ENCODE data around the gene EIF1AD.
"Not testable (repeated sequence)": the region's sequence is repeated elsewhere in the genome, so short reads cannot be mapped to it uniquely, and the experiment has no call there.

The EIF1AD gene

GRCh38 chr11:66020618-66021357 is 18.8 kb upstream of the EIF1AD start:
- no peak for DNase-seq

- no peak for DNase-seq
Measured at GRCh38 chr11:66020212-66020611, 18.3 kb upstream of the EIF1AD start.

GRCh38 chr11:66017321-66017720 is 15.4 kb upstream of the EIF1AD start:
- DNase-seq = no peak

- DNase-seq = no peak
Measured at GRCh38 chr11:66016793-66017177, 14.8 kb upstream of the EIF1AD start.

- no peak for DNase-seq
Measured at GRCh38 chr11:66015936-66016792, 14.2 kb upstream of the EIF1AD start.

- DNase-seq = no peak
Measured at GRCh38 chr11:66015454-66015881, 13.5 kb upstream of the EIF1AD start.

GRCh38 chr11:66014804-66015453 is 13.0 kb upstream of the EIF1AD start:
- DNase-seq = no peak

- DNase-seq = no peak
Measured at GRCh38 chr11:66013762-66014100, 11.8 kb upstream of the EIF1AD start.

GRCh38 chr11:66012946-66013761 is 11.2 kb upstream of the EIF1AD start:
- DNase-seq = no peak

DNA sequence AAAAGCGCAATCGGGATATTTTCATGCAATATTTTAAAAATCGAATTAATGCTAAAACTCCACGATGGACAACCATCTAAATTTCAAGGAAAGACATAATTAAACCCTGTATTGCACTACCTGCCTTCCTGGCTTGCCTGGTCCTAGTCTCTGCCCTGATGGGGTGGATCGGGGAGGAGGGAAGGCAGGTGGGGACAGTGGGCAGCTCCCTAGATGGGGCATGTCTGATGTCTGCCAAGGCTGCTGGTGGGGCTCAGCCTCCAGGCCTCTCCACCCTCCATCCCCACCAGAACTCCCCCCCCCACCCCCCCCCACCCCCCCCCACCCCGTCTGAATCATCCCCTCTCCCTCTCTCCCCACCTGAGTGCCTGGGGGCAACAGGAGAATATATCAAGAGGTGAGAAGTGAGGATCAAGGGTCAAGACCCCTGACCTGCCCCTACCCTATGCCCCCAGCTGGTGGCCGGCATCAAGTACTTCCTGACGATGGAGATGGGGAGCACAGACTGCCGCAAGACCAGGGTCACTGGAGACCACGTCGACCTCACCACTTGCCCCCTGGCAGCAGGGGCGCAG is 10.5 kb upstream of the EIF1AD start:
- DNase-seq = no peak

DNA sequence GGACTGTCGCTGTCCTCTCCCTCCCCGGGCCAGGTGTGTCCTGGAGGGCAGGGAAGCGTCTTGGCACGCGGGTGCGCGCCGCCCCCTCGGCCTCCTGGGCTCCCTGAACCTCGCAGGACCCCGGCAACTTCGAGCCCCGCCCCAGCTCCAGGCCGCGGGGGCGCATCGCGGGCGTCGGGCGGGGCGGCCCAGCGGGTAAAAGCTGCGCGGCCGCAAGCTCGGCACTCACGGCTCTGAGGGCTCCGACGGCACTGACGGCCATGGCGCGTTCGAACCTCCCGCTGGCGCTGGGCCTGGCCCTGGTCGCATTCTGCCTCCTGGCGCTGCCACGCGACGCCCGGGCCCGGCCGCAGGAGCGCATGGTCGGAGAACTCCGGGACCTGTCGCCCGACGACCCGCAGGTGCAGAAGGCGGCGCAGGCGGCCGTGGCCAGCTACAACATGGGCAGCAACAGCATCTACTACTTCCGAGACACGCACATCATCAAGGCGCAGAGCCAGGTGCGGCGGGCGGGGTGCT is 9.9 kb upstream of the EIF1AD start, which contains the start of gene CST6:
Gene CST6 (plus strand): TSS at position 224 of the 519 bp plus-strand sequence. CDS start 37 bp downstream, at position 261.
- DNase-seq = no peak

- DNase-seq = no peak
Measured at GRCh38 chr11:66011239-66011784, 9.4 kb upstream of the EIF1AD start.

DNA sequence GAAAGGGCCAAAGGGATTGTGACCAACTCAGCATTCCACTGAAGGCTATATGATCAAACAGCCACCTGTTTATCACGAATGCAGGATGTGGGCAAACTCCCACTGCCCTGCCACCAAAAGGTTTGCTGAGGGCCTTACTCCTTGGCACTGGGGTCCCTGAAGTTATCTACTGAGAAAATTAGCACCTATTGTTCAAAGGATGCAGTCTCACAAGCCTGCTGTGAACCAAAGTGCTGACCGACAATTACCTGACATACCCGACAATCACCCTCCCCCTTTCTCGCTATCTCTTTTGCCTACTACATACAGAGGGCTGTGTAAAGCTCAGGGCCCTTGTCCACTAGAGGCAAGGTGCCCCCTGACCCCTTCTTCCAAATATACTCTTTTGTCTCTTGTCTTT is 8.1 kb upstream of the EIF1AD start:
- DNase-seq = not testable (repeated sequence)

DNA sequence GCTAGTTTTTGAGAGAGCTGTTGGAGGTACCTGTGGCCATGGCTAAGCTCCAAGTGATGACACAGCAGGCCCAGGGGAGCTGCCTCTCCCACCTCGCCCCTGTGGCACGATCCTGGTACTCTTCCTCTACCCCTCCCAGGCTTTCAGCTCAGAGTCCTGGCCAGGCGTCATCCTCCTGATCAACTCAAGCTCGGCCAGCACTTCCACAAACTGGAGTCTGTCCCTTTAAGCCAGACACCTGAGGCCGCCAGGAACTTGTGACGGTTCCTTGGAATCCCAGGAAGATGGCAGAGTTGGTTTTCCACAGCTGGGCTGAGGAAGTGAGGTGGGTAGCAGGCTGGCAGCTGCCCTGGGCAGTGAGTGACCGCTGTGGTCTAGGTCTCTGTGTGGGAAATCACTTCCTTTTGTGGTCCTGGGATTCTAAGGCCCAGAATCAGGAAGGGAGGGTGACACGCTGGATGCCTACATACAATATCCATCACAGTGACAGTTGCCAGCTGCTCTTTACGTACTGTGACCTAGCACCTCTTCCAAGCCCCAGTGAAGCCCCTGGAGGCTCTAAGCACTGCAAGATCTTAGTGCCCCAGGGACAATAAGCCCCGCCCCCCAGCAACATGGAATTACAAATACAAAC is 6.6 kb upstream of the EIF1AD start:
- DNase-seq = no peak

DNA sequence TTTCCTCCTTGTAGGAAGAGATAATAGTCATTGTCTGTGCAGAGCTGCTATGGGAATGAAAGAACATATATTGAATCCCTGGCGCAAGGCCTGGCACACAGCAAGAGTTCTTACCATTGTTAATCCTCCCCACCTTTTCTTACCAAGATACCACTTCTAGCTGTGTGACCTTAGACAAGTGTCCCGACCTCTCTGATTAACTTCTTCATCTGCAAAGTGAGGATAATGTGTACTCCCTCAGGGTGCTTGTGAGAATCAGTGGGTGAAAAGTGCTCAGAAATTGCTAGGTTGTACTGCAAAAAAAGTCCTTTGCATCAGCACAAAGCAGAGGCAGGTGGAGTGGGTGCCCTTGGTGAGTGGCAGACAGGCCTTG is 6.1 kb upstream of the EIF1AD start:
- no peak for DNase-seq

DNA sequence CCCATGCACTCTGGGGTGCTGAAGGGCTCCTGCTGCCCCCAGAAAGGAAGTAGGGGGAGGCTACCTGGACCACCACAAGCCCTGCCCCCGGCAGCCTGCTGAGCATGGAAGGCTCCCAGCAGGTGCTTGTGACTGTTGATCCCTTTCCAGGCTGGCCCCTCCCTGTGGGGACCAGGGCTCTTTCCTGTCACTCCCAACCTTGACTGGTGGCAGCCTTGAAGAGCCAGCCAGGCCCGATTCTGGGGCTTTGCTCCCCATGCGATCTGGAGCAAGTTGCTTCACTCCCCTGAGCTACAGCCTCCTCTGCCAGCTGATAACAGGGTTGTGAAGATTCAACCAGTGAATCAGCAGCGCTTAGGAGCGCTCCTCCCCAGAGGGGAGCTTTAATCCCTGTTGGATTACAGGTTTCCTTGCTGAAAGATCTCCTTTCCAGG is 5.3 kb upstream of the EIF1AD start:
- no peak for DNase-seq

GRCh38 chr11:66006891-66007176 is 4.9 kb upstream of the EIF1AD start:
- no peak for DNase-seq

DNA sequence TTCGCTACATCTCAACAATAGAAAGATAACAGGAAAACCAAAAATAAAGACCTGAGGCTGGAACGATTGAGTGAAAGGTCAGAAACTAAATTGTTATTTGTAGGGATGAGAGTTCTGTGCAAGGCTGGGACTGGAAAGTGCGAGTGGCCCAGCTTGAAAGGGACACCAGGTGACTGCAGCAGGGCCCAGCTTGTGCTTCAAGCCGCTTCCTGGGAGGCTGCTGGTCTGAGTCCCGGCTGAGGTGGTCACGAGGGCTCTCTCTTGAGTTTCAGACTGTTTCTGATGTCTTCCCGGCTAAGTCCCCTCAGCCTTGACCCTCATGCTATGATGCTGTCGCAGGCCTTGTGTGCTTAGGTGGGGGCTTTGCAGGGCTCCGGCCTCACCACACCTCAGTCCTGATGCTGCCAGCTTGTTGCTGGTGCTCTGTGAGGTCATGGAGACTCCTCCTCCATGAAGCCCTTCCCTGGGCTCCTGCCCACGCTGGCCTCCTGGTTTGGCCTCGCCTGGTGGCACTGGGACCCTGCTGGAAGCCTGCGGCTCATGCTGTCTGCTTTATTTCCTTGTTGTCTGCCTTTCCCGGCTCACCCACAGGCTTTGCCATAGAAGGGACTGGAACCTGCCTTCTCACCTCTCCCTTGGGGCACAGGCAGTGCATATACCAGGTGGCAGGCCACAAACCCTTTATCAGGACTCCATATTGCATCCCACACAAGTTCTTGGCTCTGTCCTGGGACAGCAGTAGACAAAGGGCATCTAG is 4.4 kb upstream of the EIF1AD start:
- DNase-seq = no peak

DNA sequence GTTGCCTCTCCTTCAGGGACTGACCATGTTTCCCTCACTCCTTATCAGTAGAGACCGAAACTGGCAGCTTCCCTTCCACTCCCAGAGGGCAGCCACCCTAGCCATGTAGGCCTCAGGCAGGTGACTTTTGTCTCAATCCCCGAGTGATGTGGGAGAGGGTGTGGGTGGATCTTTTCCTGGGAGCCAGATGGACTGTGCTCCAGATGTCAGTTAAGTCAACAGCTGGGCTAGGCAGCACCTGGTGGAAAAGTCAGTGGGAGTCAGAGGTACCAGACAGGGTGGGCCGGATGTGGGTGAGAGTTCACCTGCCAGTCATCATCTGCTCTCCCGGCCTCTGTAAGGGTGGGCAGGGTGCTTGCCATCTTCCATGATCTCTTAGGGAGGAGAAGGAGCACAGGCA is 2.2 kb upstream of the EIF1AD start:
- no peak for DNase-seq

- no peak for DNase-seq
Measured at GRCh38 chr11:66003291-66003690, 1.3 kb upstream of the EIF1AD start.

All from T-helper 9 cell (primary cell).